Activated naive CD4-positive, alpha-beta T cell treated with anti-CD3 and anti-CD28 coated beads, Interleukin-2, amount 10 ng/mL, durations not matched to agents 5 hours and 36 hours (primary cell): ENCODE measurements around the gene CHRNA1. TPM values are rescaled to one million over a fixed set of nuclear protein-coding genes. Genes with fewer than 3 reads are reported as not detected.

ENCODE experiments used
- total RNA-seq, 2 experiments: library from RNA; stranded (reverse); gene quantifications; one replicate each; pipeline ENCODE4 v1.2.3, GENCODE V29; 2021

The CHRNA1 gene
- not detected for total RNA-seq

DNA sequence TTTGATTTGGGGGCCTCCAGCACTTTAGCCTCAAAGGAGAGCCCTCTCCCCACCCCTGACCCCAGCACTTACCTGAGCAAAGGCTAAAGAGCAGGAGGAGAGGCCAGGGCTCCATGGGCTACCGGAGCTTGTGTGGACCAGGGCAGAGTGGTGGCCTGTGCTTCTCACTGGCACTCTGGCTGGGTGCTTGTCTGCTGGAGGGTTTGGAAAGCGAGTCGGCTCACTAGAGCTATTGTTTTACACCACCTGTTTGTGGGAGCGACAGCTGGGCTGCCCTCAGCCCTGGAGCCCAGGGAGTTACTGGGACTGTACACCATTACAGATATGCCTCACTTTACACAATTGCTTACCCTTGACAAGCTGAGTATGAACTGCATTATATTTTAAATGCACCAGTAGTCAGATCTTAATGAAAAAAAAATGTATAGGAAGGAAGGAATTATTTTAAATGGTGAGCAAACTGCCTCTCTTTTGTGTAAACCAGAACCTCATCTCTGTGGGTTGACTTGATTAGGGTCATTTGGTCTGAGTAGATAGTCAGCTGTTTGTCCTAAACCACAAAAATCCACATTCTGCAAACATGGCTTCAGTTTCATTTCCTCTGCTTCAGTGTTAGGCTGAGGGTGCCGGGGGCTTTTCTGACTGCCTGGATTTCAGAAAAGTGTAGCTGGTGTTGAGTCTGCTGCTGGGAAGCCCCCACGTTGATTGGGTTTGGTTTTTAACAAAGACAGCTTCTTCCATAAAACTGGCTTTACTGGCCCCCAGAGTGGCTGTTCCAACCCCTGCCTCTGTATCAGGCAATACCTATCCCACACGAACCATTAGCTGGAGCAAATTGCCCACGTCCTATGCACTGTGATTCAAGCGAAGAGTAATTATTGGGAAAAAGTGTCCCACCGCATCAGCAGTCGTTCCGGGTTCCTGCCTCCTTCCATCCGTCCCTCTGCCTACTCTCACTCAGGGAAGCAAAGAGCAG lies at the start of gene CHRNA1:
TSS of gene CHRNA1 (minus strand) at position 193 of the 976 bp plus-strand sequence. CDS start at position 115, 78 bp downstream.

Other genes starting within 250 kb of the CHRNA1 start
- 100 to 1,000 TPM; 459 to 481 TPM for gene WIPF1, start 166.7 kb downstream of the CHRNA1 start, total RNA-seq
- under 1 TPM; 0.55 to 0.63 TPM for gene CHN1, start 240.9 kb upstream of the CHRNA1 start, total RNA-seq